Activated CD4-positive, alpha-beta T cell treated with anti-CD3 and anti-CD28 coated beads, Interleukin-2, amount 50 U/mL, for 24 hours (primary cell): ENCODE results near the gene CHST11.
"Not testable (repeated sequence)": the region's sequence is repeated elsewhere in the genome, so short reads cannot be mapped to it uniquely, and the experiment has no call there.

Experiments used
- DNase-seq, 2 donors: peaks; one replicate each; pipeline ENCODE4 v3.0.0-alpha.2; 2020; ENCODE audit warnings: low read depth in 1 of 2, low spot score in 1 of 2

CHST11 gene

DNA sequence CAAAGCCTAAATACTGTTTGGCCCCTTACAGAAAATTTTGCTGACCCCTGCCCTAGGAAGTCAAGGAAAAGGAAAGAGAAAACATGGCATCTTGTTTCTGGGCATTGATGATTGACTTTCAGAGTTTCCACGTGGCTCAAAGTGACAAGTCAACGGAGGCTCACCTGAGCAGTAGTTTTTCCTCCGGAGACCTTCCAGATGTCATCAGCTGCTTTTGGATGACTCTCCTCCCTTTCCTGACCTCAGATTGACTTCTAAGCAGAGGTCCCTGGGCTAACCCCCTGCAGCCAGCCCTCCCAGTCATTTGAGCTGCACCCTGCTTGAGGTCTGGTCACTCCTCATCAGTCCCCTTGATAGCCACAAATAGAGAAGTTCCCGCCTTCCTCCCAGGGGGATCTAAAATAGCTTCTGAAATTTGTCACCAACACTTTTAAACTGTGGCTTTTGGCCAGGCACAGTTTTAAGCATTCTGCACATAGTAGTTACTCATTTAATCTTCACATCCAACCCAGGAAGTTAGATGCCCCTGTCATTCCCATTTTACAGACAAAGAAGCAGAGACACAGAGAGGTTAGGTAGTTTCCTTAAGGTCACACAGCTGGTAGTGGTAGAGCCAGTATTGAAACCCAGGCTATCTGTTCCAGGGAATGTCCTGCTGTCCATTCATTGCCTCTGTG, 143.4 kb downstream of the CHST11 start:
- DNase-seq: no peak

DNA sequence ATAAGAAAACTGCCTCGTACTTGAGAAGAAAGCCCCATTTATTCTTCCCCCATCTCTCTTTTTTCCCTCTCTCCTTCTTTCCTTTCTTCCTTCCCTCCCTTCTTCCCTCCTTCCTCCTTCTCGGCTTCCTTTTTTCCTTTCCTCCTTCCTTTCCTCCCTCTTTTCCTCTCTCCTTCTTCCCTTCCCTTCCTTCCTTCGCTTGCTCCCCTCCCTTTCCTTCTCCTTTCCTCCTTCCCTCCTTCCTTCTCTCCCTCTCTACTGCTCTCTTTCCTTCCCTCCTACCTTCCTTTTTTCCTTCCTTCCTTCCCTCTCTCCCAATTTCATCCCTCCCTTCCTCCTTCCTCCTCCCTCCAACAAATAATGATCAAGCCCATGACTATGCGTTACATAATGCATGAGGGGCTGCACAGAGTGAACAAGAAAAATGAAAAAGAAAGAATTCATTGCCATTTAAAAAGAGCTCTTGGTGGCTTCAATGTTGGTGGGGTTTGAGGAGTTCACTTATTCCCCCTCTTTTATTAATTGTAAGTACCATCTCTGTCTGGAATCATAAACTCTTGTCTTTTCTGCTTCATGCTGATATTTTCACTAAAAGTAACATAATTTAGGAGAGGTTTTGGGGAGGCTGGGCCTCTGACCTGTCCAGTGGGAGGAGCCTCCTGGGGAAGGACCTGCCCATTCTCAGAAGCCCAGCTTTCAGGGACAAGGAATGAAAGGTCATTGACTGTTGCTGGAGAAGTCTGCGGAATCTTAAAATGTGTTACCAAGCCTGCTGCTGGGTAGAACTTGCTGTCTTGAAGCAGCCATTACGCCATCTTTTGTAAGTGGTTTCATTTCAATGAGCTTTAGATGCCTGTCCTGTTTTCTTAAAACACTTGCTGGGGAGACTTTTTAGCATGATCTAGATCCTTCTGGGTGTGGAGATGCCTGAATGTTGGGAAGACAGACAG, 144.3 kb downstream of the CHST11 start:
- DNase-seq: no peak

DNA sequence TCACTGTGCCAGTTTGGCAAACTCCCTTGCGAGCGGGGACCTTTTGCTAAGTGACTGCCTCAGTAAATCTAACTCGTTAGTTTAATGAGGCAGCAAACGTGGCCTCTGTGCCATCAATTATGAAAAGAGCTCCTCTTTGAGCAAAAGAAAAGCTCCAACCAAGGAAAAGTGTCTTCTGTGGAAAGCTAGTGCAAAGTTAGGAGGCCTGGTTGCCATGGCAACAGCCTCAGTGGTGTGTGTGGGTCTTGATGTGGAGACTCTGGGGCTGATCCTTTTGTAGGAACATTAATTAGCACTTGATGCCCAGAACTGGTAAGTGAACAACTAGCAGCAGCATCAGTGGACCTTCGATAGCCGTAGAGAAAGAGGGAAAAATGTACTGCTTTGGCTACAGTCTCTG, 145.7 kb downstream of the CHST11 start:
- no peak for DNase-seq

DNA sequence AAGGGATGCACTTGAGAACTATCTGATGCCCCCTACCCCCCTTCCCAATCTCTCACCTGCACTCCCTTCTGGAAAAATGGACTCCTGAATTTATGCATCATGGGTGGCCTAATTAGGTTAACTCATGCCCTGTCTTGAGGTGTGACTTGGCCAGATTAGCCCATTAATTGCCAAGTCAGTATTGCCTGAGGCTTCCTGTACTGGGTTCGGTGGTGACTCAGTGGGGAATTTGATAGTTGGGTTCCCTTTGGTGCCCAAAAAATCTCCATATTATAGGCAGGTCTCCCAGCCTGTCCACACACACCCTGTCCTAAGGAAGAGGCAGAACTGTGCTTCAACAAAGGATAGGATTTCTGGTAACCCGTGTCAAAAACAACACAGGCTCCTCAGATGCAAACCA, 146.1 kb downstream of the CHST11 start:
- DNase-seq: no peak

DNA sequence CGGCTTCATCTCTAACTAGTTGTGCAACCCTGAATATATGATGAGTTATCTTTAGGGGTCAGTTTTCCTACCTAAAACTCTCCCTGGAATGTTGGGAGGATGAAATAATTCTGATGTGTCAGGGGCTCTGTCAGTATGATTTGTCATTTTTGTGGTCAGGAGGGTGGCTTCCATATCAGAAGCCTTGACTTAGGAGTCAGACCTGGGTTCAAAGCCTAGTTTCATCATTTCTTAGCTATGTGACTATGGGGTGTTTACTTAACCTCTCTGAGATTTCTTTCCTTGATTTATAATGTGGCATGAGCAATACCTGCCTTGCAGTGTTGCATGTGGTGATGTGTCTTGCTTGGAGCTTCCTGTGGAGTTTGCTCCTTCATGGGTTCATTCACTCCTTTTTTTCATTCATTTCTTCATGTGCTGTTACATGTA, 146.8 kb downstream of the CHST11 start:
- no peak for DNase-seq

DNA sequence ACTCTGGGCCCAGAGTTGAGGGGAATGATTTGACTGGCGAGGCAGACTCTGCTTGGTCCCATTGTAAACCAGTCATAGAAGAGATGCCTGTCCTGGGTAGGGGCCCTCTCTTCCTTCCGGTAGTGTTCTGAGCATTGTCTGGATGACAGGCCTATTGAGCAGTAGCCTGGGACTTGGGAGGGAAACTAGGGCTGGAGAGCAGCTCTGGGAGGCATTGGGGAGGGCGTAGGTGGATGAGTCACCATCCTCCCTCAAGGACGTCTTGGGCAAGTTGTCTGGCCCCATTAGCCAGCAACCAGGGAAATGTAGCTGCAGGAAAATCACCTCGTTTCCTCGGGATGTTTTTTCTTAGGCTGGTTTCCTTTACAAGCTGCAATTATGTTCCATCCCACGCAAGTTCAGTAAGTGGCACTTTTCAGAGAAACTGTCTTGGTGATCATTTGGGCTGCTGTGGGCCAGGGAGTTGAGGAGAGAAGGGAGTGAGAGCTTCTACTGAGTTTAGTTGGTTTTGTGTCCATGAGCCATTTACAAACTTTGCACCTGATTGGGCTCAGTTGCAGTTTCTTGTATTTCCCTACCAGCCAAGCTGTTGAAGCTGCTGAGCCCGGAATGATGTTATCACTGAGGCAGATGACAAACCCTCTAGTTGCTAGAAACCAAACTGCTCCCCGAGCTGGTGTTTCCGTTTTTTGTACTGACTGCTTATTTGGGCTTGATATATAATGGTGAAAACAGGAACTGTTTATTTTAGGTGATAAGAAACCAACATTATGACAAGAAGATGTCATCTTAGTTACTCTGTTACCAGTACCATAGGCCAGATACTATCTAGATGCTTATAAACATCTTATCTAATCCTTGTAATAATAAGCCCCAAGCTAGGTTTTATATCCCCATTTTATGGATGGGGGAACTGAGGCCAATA, 147.6 kb downstream of the CHST11 start:
- DNase-seq: peak in 1 of 2 donors; percentile 21

DNA sequence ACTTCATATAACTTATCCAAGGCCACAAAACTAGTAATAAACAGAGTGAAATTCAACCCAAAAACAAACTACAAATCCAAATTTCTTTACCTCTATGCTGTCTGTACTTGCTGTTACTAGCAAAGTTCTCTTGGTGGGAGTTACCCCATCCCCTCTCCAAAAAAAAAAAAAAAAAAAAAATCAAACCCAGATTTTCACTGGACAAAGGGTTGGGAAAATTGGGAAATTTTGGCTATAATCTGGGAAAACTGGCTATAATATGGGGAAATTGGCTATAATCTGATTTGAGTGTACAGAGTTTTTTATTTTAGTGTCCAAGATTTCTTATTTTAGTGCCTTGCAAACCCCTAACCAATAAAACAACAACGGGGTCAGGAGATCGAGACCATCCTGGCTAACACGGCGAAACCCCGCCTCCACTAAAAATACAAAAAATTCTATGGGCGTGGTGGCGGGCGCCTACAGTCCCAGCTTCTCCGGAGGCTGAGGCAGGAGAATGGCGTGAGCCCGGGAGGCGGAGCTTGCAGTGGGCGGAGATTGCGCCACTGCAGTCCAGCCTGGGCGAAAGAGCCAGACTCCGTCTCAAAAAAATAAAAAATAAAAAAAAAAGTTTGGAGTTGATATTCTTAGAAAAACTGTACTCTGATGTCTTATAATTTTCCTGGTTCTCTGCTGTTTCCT, 148.4 kb downstream of the CHST11 start:
- DNase-seq: no peak

DNA sequence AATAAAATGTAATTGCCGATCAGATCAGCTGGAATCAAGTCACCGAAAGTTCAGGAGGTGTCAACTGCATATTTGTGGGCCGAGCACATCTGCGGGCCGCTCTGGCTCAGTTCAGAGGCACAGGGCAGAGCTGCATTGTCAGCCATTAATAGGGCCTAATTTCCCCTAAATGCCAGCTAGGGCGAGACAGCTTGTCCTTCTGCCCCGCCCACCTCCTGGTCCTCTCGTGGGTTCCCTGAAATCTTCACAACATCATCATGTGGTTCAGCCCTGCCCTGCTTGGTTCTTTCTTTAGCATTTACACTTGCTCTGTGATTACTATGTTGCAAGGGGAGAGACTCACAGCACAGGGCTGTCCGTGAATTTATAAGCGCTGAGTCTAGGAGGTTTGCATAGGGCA, 148.9 kb downstream of the CHST11 start:
- DNase-seq: no peak

DNA sequence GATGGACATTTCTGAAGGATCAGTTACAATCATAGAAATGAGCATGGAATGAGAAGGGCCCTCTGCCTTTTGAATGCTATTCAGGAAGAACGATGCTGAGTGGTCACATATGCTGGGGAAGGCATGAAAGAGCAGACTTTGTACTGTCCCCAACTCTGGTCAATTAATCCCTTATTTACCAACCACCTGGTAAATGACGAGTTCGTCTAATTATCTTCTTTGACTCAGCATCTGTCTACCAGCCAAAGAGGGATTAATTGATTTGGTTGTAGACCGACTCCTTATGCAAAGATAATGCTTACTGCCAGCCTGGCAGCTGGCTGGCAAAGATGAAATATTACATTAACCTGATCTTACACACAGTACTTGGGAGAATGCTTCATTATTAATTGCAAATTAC, 152.2 kb downstream of the CHST11 start:
- no peak for DNase-seq

DNA sequence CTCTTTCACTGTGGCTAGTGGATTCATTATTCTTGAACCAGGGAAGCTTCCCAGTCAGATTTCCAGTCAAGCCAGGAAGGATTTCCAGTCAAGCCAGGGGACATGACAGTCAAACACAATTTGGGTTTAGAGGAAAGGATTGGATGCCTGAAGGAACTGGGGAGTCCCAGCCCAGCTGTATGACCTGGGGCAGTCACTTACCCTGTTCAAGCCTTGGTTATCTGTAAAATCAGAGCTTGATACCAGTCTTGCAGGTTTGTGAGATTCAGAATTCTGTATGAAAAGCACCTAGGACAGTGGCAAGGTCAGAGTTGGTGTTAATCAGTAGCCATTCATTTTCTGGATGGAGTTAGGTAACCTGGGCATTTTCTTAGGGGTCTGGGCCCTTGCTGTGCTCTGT, 152.7 kb downstream of the CHST11 start:
- DNase-seq: no peak

DNA sequence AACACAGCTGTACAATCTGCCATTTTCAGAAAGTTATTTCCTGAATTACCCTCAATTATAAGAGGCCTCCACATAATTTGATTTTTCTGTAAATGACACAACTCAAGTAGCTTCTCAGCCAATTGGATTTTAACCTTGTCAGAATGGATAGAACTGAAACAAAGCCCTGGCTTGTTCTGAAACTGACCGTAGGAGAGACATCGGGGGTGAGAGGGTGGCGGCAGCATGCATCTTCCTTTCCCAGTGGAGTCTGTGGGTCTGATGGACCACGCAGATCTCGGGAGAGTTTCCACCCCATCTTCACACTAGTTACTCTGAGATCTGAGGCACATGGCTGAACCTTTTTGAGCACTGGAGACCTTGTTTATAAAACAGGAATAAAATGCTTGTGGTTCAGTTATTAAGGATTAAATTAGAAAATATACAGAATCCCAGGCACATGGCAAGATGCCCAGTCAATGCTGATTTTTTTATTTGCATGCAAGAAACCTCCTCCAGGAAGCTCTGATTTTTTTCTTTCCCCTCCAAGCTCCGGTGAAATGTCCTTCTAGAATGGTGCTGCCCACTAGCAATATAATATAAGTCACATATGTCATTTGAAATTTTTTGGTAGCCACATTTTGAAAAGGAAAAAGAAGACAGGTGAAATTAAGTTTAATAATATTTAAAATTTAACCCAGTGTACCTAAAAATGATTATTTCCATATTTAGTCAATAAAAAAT, 153.9 kb downstream of the CHST11 start:
- no peak for DNase-seq

DNA sequence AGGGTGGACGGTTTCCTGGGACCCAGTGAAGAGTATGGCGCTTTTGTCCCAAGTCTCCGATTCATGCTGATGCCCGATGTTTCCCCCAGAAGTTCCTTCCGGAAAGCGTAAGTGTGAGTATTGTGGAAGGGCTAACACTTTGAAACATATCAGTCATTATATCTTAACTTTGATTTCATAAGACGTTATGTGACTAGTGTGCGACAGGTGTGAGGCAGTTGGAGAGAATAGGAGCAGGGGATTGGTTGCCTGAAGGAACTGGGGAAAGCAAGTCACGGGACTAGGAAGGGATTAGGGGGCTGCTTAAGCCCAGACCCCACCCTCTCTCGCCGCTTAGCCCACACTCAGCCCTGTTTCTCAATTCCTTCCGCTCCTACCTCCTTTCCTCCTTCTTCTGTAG, 154.9 kb downstream of the CHST11 start:
- DNase-seq: no peak

DNA sequence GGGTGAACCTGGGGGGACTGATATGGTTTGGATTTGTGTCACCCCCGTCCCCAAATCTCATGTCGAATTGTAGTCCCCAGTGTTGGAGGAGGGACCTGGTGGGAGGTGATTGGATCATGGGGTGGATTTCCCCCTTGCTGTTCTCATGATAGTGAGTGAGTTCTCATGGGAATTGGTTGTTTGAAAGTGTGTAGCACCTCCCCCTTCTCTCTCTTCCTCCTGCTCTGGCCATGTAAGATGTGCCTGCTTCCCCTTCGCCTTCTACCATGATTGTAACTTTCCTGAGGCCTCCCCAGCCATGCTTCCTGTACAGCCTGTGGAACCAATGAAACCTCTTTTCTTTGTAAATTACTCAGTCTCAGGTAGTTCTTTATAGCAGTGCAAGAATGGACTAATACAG, 156.6 kb downstream of the CHST11 start:
- DNase-seq: not testable (repeated sequence)

DNA sequence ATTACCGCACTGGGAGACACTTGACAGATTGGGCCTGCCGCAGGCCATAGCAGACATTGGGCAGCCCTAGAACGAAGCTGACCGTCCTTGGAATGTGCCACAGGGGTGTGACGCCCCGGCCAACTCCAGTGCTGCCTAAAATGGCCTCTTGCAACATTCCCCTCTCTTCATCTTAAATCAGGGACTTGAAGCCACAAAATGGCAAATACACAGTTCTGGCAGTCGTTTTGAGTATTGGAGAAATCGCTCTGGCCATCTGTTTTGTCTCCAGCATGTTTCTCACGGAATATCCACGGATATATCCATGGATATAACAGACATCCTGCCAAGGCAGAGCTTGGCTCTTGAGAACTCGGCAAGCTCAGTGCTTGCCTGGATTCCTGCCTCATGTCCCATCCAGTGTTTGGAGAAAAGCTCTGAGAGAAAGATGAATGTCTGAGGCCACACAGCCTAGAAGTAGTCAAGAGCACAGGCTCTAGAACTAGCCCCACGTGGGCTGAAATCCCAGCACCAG, 158.4 kb downstream of the CHST11 start:
- no peak for DNase-seq

DNA sequence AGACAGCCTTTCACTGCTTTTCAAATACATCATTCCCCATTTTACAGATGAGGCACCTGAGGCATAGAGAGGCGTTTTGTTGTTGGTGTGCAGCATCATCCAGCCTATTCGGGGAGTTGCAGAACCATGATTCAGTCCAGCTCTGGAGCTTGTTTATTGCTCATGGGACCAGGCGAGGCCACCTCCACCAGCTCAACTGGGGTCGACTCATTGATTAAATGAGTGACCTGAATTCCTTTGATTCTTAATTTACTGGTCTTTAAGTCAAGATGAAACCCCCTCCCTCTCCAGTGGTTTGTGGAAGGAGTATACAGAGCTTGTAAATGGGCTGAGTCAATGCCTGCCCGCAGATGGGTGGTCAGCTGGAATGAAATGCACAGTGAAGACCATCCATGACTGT, 161.9 kb downstream of the CHST11 start:
- no peak for DNase-seq

DNA sequence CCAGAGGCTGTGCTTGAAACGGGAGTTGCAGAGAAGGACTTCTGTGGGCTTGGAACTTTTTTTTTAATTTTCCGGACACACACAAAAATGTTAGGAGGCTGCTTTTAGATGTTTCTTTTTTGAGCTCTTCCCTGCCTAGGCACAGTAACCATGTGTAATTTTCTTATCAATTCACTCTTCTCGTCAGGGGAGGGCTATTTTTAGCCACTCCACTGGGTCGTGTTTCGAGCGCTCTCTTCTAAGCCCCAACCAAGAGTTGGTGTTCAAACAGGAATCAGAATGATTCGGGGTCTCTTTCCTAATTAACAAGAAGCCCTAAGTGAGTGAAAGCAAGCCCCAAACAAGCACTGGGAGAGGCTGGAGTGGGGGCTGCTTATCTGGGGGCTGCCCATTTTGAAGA, 162.6 kb downstream of the CHST11 start:
- DNase-seq: no peak

DNA sequence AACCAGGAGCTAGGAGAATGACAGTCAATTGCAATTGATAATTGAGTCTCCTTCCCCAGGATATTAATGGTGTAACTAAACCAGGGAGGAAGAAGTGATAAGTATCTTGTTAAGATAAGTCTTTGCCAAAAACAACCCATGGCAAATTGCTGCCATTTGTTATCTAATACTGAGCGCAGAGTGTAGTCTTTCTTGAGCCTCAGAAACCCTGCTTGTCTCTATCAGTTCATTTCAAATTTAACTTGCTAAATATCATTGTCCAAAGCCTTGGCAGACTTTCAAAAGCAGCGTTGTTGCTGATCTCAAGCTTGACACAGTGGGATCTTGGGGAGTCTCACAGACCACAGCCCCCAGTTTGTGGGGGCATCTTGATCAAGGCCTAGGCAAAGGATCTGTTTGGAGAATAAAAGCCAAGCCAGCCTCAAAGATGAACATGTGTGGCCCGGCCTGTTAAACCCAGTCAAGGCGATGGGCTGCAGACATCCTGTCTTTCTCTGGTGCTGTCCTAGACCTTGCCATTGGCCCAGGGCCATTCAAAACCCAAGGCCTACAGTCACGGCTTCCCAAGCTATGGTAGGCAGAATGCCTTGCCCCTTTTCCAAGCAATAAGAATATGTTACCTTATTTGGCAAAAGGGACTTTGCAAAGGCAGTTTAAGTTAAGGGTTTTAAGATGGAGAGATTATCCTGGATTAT, 164.2 kb downstream of the CHST11 start:
- DNase-seq: no peak

DNA sequence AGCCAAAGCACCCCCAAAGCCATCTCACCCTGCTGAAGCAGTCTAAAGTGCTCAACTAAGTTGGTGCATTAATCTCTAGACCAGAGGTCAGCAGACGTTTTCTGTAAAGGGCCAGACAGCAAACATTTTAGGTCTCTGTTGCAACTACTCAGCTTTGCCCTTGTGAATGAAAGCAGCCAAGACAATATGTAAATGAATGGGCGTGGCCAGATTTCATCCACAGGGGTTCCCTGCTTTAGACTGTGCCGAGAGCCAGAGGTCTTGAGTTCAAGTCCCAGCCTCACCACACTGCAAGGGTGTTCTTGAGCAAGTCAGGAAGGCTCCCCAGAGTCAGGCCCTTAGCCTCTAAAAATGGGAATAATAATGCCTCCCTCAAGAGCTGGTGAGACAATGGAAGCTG, 166.2 kb downstream of the CHST11 start:
- no peak for DNase-seq

DNA sequence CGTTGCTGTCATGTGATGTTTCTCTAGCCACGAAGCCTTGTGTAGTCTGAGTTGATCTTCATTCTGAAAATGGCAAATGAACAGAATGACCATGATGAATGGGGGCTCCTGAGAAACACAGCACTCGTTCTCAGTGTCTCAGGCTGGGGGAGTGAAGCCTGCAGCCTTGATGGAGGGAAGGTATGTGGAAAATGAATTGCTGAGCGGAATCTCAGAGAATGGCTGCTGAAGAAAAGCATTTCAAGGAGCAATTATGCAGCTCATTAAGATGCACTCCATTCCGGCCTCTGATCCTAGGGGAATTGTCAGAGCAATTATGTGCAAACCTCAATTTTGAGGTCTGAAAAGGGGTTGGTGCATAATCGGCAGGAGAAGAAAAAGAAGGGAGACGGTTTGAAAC, 167.1 kb downstream of the CHST11 start:
- no peak for DNase-seq
